Superior temporal gyrus (tissue), 1 donor: ENCODE measurements around the gene KRTAP5-6.

Source experiments
- DNase-seq: peaks from one replicate; pipeline ENCODE4 v3.0.0-alpha.2; 2016; ENCODE audit errors: extremely low spot score

The KRTAP5-6 gene

GRCh38 chr11:1733716-1734640, 37.0 kb downstream of the KRTAP5-6 start:
- no peak for DNase-seq

GRCh38 chr11:1734641-1735081, 37.7 kb downstream of the KRTAP5-6 start:
- no peak for DNase-seq

GRCh38 chr11:1735271-1735670, 38.3 kb downstream of the KRTAP5-6 start:
- no peak for DNase-seq

GRCh38 chr11:1736447-1736992, 39.5 kb downstream of the KRTAP5-6 start:
- no peak for DNase-seq

DNA sequence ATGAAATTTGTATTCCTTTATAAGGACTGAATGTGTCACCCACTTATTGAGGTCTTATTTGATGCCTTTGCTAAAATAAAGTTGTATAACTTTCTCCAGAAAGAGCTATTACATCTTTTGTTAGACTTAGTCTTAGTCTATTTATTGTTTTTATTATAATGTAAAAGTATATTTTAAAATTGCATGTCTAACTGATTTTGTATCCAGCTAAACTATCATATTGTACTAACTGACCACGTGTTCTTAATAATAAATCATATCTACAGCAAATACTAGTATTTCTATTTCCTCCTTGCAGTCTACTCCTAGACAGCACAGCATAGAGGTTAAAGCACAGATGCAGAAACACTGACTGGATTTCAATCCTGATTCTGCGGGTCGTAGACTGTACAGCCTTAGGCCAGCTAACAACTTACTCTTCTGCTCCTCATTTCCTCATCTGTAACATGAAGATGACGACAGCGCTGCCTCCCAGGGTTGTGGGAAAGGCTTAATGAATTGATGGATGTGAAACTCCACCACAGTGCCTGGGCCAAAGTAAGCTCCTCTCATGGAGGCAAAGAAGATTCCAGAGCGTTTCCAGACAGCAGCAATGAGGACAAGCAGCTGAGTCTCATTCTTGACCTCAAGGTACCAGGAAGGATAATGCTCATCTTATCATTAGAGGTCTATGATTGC, 40.2 kb downstream of the KRTAP5-6 start:
- DNase-seq, result no peak

- no peak for DNase-seq
These were observed 41.4 kb downstream of the KRTAP5-6 start for GRCh38 chr11:1738380-1738779.

GRCh38 chr11:1739576-1739975, 42.6 kb downstream of the KRTAP5-6 start:
- no peak for DNase-seq

GRCh38 chr11:1740786-1741530, 44.0 kb downstream of the KRTAP5-6 start:
- DNase-seq, result no peak

DNA sequence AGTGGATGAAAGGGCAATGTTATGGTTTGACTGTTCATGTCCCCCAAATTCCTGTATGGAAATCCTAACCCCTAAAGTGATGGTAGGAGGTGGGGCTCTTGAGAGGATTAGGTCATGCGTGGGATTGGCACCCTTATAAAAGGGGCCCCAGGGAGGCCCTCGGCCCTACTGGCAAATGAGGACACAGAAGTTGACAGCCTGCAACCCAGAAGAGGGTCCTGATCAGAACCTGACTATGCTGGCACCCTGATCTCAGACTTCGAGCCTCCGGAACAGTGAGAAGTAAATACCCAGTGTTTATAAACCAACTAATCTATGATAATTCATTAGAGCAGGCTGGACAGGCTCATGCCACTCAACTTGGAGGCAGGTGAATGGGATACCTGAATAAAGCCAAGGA, 44.7 kb downstream of the KRTAP5-6 start:
- no peak for DNase-seq

DNA sequence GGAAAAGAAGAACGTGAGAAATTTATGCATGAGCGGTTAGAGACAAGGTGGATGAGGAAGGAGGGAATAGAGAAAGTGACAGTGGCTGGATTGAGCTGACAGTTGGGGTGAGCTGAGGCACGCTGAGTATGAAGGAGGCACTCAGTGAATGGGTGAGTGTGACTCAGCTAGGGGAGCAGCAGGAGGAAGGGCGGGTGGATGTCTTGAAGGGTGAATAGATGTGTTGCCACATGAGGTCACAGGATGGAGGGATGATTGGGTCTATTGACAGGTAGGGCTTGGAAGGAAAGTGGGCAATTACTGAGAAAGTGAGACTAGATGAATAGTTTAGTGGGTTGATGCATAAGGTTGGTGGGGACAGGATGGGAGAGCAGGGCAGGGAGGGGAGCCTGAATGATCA, 45.4 kb downstream of the KRTAP5-6 start:
- DNase-seq, result no peak

DNA sequence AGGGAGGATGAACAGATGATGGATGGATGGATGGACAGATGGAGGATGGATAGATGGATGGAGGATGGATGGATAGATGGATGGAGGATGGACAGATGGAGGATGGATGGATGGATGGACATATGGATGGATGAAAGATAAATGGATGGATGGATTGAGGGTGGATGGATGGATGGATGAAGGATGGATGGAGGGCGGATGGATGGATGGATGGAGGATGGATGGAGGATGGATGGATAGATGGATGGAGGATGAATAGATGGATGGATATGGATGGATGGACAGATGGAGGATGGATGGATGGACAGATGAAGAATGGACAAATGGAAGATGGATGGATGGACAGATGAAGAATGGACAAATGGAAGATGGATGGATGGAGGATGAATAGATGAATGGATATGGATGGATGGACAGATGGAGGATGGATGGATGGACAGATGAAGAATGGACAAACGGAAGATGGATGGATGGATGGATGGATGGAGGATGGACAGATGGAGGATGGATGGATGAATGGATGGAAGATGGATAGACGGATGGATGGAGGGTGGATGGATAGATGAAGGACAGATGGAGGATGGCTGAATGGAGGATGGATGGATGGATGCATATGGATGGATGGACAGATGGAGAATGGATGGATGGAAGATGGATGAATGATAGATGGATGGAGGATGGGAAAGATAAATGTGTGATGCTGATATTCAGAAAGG, 46.0 kb downstream of the KRTAP5-6 start:
- DNase-seq, result no peak

- DNase-seq, result no peak
These were observed 46.7 kb downstream of the KRTAP5-6 start for GRCh38 chr11:1743585-1744136.

GRCh38 chr11:1744137-1744886, 47.3 kb downstream of the KRTAP5-6 start:
- DNase-seq, result peak; percentile 47

GRCh38 chr11:1744891-1745700, 48.1 kb downstream of the KRTAP5-6 start:
- no peak for DNase-seq

DNA sequence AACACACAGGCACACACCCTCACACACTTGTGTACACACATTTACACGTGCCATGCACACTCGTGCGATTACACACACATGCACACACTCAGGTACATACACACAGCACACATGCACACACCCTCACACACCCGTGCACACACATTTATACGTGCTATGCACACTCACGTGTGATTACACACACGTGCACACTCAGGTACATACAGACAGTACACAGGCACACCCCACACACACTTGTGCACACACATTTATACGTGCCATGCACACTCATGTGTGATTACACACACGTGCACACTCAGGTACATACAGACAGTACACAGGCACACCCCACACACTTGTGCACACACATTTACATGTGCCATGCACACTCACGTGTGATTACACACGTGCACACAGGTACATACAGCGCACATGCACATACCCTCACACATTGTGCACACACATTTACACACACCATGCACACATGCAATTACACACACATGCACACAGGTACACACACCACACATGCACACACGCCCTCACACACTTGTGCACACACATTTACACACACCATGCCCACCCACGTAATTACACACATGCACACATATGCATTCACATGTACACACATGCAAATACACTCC, 48.8 kb downstream of the KRTAP5-6 start:
- no peak for DNase-seq

- no peak for DNase-seq
These were observed 49.5 kb downstream of the KRTAP5-6 start for GRCh38 chr11:1746511-1746931.

DNA sequence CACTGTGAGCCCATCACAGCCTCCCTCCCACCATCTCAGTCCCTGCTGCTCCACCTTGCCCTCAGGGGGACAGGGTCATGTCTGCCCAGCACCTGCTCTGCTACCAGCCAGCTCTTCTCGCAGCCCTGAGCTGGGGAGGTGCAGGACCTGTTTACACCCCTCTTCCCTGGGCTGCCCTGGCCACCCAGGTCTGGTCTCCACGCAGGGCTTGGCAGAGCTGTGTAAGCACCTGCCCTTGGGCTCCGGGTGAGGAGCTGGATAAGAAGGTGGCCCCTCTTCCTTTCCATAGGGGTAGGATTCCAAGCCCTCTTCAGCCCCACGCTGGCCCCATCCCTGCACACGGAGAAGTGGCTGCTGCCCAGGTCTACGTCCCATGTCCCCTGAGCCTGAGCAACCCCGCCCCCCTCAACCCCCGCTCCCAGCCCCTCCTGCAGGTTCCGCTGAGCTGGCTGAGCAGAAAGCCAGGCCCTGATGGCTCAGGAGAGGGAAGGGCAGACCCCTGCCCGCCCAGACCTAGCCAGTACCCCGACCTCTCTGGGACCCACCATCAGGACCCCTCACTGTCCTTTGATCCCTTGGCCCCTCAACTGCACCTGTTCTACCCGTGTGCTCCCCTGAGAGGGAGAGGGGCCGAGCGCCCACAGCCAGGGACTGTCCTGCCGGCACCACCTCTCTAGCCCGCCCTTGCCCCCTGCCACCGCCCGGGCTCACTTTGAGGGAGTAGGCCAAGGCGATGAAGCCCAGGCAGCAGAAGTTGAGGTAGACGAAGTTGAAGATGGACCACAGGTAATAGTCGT, 50.2 kb downstream of the KRTAP5-6 start:
- no peak for DNase-seq
